ACC112 (cell line): ENCODE results near the gene STIM2.
"Not testable (repeated sequence)": the region's sequence is repeated elsewhere in the genome, so short reads cannot be mapped to it uniquely, and the experiment has no call there.

Experiments
- H2AFZ ChIP-seq: fragments of 200-600 bp; sonication (generic); one replicate; pipeline ENCODE4 v1.6.0; 2017; ENCODE audit warnings: antibody characterized with exemption, low read length; ENCODE audit not compliant: unreplicated experiment
- H3K27ac ChIP-seq: fragments of 200-600 bp; sonication (generic); 2 replicates; pipeline ENCODE4 v1.5.1; 2014; ENCODE audit warnings: low read depth, mild to moderate bottlenecking, antibody characterized with exemption, low read length, moderate library complexity
- H3K27me3 ChIP-seq: fragments of 200-600 bp; sonication (generic); 2 replicates; pipeline ENCODE4 v1.6.1; 2014; ENCODE audit warnings: mild to moderate bottlenecking, antibody characterized with exemption, low read length, moderate library complexity, mixed read lengths; ENCODE audit not compliant: insufficient read depth
- H3K36me3 ChIP-seq: fragments of 200-600 bp; sonication (generic); 2 replicates; pipeline ENCODE4 v1.6.1; 2016; ENCODE audit warnings: mild to moderate bottlenecking, antibody characterized with exemption, low read length, moderate library complexity, mixed read lengths; ENCODE audit not compliant: insufficient read depth
- H3K4me1 ChIP-seq: fragments of 200-600 bp; sonication (generic); one replicate; pipeline ENCODE4 v1.6.1; 2016; ENCODE audit warnings: low read length, mixed read lengths; ENCODE audit not compliant: insufficient read depth, unreplicated experiment, control insufficient read depth
- H3K4me3 ChIP-seq: fragments of 200-600 bp; sonication (generic); 2 replicates; pipeline ENCODE4 v1.5.1; 2014; ENCODE audit warnings: mild to moderate bottlenecking, low read depth, low read length
- H3K79me2 ChIP-seq: fragments of 200-600 bp; sonication (generic); one replicate; pipeline ENCODE4 v1.6.0; 2016; ENCODE audit warnings: low read length; ENCODE audit not compliant: control insufficient read depth, unreplicated experiment, insufficient read depth

STIM2 gene

GRCh38 chr4:26884026-26884425 lies 23.4 kb downstream of the STIM2 start:
- Histone ChIP-seq H3K36me3 (no peaks in the 10 kb centered on the region), H3K4me1 (peaks cover under 1% of the 10 kb centered on the region), H3K79me2 (peaks cover 5% of the 10 kb centered on the region), H2AFZ (no peak overlapping the region), H3K4me3 (no peak overlapping the region), H3K27me3 (no peaks in the 10 kb centered on the region), H3K27ac (no peak overlapping the region)

- no peaks in the 10 kb centered on the region for H3K4me1 ChIP-seq
- H2AFZ ChIP-seq, result no peak overlapping the region
- no peak overlapping the region for H3K27ac ChIP-seq
- H3K36me3 ChIP-seq, result no peaks in the 10 kb centered on the region
- H3K79me2 ChIP-seq, result peaks cover 5% of the 10 kb centered on the region
- no peaks in the 10 kb centered on the region for H3K27me3 ChIP-seq
- H3K4me3 ChIP-seq, result no peak overlapping the region
These were observed 23.9 kb downstream of the STIM2 start for GRCh38 chr4:26884486-26884988.

- no peaks in the 10 kb centered on the region for H3K4me1 ChIP-seq
- H3K4me3 ChIP-seq, result no peak overlapping the region
- peaks cover 5% of the 10 kb centered on the region for H3K79me2 ChIP-seq
- H3K27ac ChIP-seq, result no peak overlapping the region
- H3K36me3 ChIP-seq, result no peaks in the 10 kb centered on the region
- no peak overlapping the region for H2AFZ ChIP-seq
- no peaks in the 10 kb centered on the region for H3K27me3 ChIP-seq
These were observed 25.3 kb downstream of the STIM2 start for GRCh38 chr4:26885912-26886274.

- no peaks in the 10 kb centered on the region for H3K36me3 ChIP-seq
- no peak overlapping the region for H3K4me3 ChIP-seq
- no peak overlapping the region for H2AFZ ChIP-seq
- no peaks in the 10 kb centered on the region for H3K27me3 ChIP-seq
- no peak overlapping the region for H3K27ac ChIP-seq
- H3K4me1 ChIP-seq, result no peaks in the 10 kb centered on the region
- H3K79me2 ChIP-seq, result peaks cover 5% of the 10 kb centered on the region
These were observed 26.5 kb downstream of the STIM2 start for GRCh38 chr4:26887143-26887542.

GRCh38 chr4:26887809-26888208 lies 27.2 kb downstream of the STIM2 start:
- H3K27me3 ChIP-seq, result no peaks in the 10 kb centered on the region
- no peak overlapping the region for H3K27ac ChIP-seq
- no peaks in the 10 kb centered on the region for H3K36me3 ChIP-seq
- H3K4me3 ChIP-seq, result no peak overlapping the region
- H3K4me1 ChIP-seq, result no peaks in the 10 kb centered on the region
- H3K79me2 ChIP-seq, result peaks cover 5% of the 10 kb centered on the region
- no peak overlapping the region for H2AFZ ChIP-seq

- H3K27me3 ChIP-seq, result no peaks in the 10 kb centered on the region
- H2AFZ ChIP-seq, result no peak overlapping the region
- H3K36me3 ChIP-seq, result no peaks in the 10 kb centered on the region
- no peak overlapping the region for H3K4me3 ChIP-seq
- no peak overlapping the region for H3K27ac ChIP-seq
- H3K79me2 ChIP-seq, result peaks cover 5% of the 10 kb centered on the region
- no peaks in the 10 kb centered on the region for H3K4me1 ChIP-seq
These were observed 28.7 kb downstream of the STIM2 start for GRCh38 chr4:26889356-26889755.

GRCh38 chr4:26891054-26891453 lies 30.4 kb downstream of the STIM2 start:
- no peak overlapping the region for H3K27ac ChIP-seq
- no peaks in the 10 kb centered on the region for H3K36me3 ChIP-seq
- H3K79me2 ChIP-seq, result peaks cover 2% of the 10 kb centered on the region
- no peaks in the 10 kb centered on the region for H3K4me1 ChIP-seq
- no peak overlapping the region for H2AFZ ChIP-seq
- H3K4me3 ChIP-seq, result no peak overlapping the region
- H3K27me3 ChIP-seq, result no peaks in the 10 kb centered on the region

- no peaks in the 10 kb centered on the region for H3K36me3 ChIP-seq
- no peaks in the 10 kb centered on the region for H3K27me3 ChIP-seq
- peaks cover 2% of the 10 kb centered on the region for H3K79me2 ChIP-seq
- no peak overlapping the region for H2AFZ ChIP-seq
- no peak overlapping the region for H3K4me3 ChIP-seq
- H3K27ac ChIP-seq, result no peak overlapping the region
- H3K4me1 ChIP-seq, result no peaks in the 10 kb centered on the region
These were observed 31.2 kb downstream of the STIM2 start for GRCh38 chr4:26891867-26892266.

GRCh38 chr4:26892480-26893150 lies 32.0 kb downstream of the STIM2 start:
- Histone ChIP-seq H3K27me3 (no peaks in the 10 kb centered on the region), H3K36me3 (no peaks in the 10 kb centered on the region), H2AFZ (no peak overlapping the region), H3K27ac (no peak overlapping the region), H3K4me1 (no peaks in the 10 kb centered on the region), H3K4me3 (no peak overlapping the region), H3K79me2 (peaks cover 2% of the 10 kb centered on the region)

- H2AFZ ChIP-seq, result no peak overlapping the region
- H3K27ac ChIP-seq, result no peak overlapping the region
- H3K4me3 ChIP-seq, result no peak overlapping the region
- no peaks in the 10 kb centered on the region for H3K4me1 ChIP-seq
- H3K36me3 ChIP-seq, result no peaks in the 10 kb centered on the region
- no peaks in the 10 kb centered on the region for H3K27me3 ChIP-seq
- H3K79me2 ChIP-seq, result peaks cover 2% of the 10 kb centered on the region
These were observed 32.9 kb downstream of the STIM2 start for GRCh38 chr4:26893491-26893890.

GRCh38 chr4:26894881-26895280 lies 34.2 kb downstream of the STIM2 start:
- H3K36me3 ChIP-seq, H3K79me2 ChIP-seq, H3K27me3 ChIP-seq, H3K4me1 ChIP-seq, H3K4me3 ChIP-seq, H2AFZ ChIP-seq, H3K27ac ChIP-seq: not testable (repeated sequence)
